Mammary epithelial cell (primary cell): ENCODE results near the gene SH3GLB2.

Experiments
- EZH2 ChIP-seq: IDR thresholded peaks from 2 replicates; pipeline ENCODE4 v1.6.1; 2012; ENCODE audit warnings: low read length, inconsistent platforms, borderline replicate concordance
- TF ChIP-seq, protein P1 (sequence below), 2 donors: IDR thresholded peaks in 1 of 2; conservative IDR thresholded peaks in 1 of 2; 2 replicates each; pipeline ENCODE4 v1.5.1; 2011 to 2012; ENCODE audit warnings: inconsistent platforms in 2 of 2, low read length in 2 of 2, mild to moderate bottlenecking in 2 of 2, control low read depth in 1 of 2, low read depth in 1 of 2; ENCODE audit not compliant: insufficient read depth in 1 of 2; ENCODE audit errors: extremely low read depth in 1 of 2

- TF ChIP-seq, protein P1, sequence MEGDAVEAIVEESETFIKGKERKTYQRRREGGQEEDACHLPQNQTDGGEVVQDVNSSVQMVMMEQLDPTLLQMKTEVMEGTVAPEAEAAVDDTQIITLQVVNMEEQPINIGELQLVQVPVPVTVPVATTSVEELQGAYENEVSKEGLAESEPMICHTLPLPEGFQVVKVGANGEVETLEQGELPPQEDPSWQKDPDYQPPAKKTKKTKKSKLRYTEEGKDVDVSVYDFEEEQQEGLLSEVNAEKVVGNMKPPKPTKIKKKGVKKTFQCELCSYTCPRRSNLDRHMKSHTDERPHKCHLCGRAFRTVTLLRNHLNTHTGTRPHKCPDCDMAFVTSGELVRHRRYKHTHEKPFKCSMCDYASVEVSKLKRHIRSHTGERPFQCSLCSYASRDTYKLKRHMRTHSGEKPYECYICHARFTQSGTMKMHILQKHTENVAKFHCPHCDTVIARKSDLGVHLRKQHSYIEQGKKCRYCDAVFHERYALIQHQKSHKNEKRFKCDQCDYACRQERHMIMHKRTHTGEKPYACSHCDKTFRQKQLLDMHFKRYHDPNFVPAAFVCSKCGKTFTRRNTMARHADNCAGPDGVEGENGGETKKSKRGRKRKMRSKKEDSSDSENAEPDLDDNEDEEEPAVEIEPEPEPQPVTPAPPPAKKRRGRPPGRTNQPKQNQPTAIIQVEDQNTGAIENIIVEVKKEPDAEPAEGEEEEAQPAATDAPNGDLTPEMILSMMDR (conservative IDR thresholded peaks at IDR 0.05 in 1 of 2, IDR thresholded peaks at IDR 0.05 in 1 of 2; ENCODE audit: extremely low read depth in 1 of 2, insufficient read depth in 1 of 2, low read depth in 1 of 2, low read length in 2 of 2), result no peak
- no peak for TF ChIP-seq EZH2
Measured at GRCh38 chr9:128998462-128998861, 29.7 kb downstream of the SH3GLB2 start.
